HepG2 (cell line): ENCODE measurements around the gene PTPRM. TPM values are rescaled to one million over a fixed set of nuclear protein-coding genes. Genes with fewer than 3 reads are reported as not detected.

ENCODE experiments used
- CCAR2 ChIP-seq: fragments of 200-400 bp; formaldehyde crosslinking; optimal IDR thresholded peaks from 2 replicates; pipeline ENCODE3; 2018; ENCODE audit warnings: low read depth, mild to moderate bottlenecking, low read length, moderate library complexity
- CSRNP1 ChIP-seq: sonication (generic); formaldehyde crosslinking; IDR thresholded peaks from 2 replicates; pipeline ENCODE4 v1.8.1; 2023; ENCODE audit warnings: mild to moderate bottlenecking, missing genetic modification reagents
- EZH2 ChIP-seq: conservative IDR thresholded peaks from 2 replicates; pipeline ENCODE4 v1.6.1; 2012; ENCODE audit warnings: mild to moderate bottlenecking, low read depth, low read length, moderate library complexity
- GLI4 ChIP-seq: sonication (generic); formaldehyde crosslinking; IDR thresholded peaks from 2 replicates; pipeline ENCODE4 v1.5.1; 2020; ENCODE audit warnings: missing genetic modification reagents, mild to moderate bottlenecking, moderate library complexity, borderline replicate concordance
- HNRNPUL1 ChIP-seq: fragments of 200-400 bp; formaldehyde crosslinking; IDR thresholded peaks from 2 replicates; pipeline ENCODE4 v1.6.1; 2017; ENCODE audit warnings: low read depth, mild to moderate bottlenecking, low read length, moderate library complexity
- HOXA3 ChIP-seq: sonication (generic); formaldehyde crosslinking; IDR thresholded peaks from 2 replicates; pipeline ENCODE4 v1.5.0; 2020; ENCODE audit warnings: missing genetic modification reagents
- MTERF4 ChIP-seq: sonication (generic); formaldehyde crosslinking; IDR thresholded peaks from 2 replicates; pipeline ENCODE4 v1.8.0; 2023; ENCODE audit warnings: mild to moderate bottlenecking, missing genetic modification reagents
- MYC ChIP-seq: sonication (generic); formaldehyde crosslinking; IDR thresholded peaks from 2 replicates; pipeline ENCODE4 v1.9.0; 2021; ENCODE audit warnings: missing genetic modification reagents, borderline replicate concordance
- REST ChIP-seq, 2 experiments: IDR thresholded peaks; 2 replicates each; pipeline ENCODE4 v1.6.1; 2011 to 2012; ENCODE audit warnings: low read length in 2 of 2, borderline replicate concordance in 1 of 2, low read depth in 1 of 2, mild to moderate bottlenecking in 1 of 2, moderate library complexity in 1 of 2
- ZFAT ChIP-seq: sonication (generic); formaldehyde crosslinking; conservative IDR thresholded peaks from 2 replicates; pipeline ENCODE4 v1.8.1; 2023; ENCODE audit warnings: missing genetic modification reagents, inconsistent platforms
- ZFP62 ChIP-seq: sonication (generic); formaldehyde crosslinking; IDR thresholded peaks from 2 replicates; pipeline ENCODE4 v1.4.0; 2020; ENCODE audit warnings: missing genetic modification reagents
- ZMYM3 ChIP-seq: sonication (generic); formaldehyde crosslinking; IDR thresholded peaks from 2 replicates; pipeline ENCODE4 v1.5.1; 2020; ENCODE audit warnings: mild to moderate bottlenecking, missing genetic modification reagents
- ZNF253 ChIP-seq: sonication (generic); formaldehyde crosslinking; IDR thresholded peaks from 2 replicates; pipeline ENCODE4 v1.8.0; 2022; ENCODE audit warnings: mild to moderate bottlenecking, missing genetic modification reagents, borderline replicate concordance
- ZNF326 ChIP-seq: sonication (generic); formaldehyde crosslinking; IDR thresholded peaks from 2 replicates; pipeline ENCODE4 v1.4.0; 2020; ENCODE audit warnings: missing genetic modification reagents, borderline replicate concordance
- ZNF574 ChIP-seq: sonication (generic); formaldehyde crosslinking; IDR thresholded peaks from 2 replicates; pipeline ENCODE4 v1.4.0; 2020; ENCODE audit warnings: missing genetic modification reagents
- ZNF678 ChIP-seq: sonication (generic); formaldehyde crosslinking; IDR thresholded peaks from 2 replicates; pipeline ENCODE4 v1.4.0; 2020; ENCODE audit warnings: mild to moderate bottlenecking, missing genetic modification reagents
- ZNF780A ChIP-seq: sonication (generic); formaldehyde crosslinking; IDR thresholded peaks from 2 replicates; pipeline ENCODE4 v1.8.0; 2022; ENCODE audit warnings: mild to moderate bottlenecking, missing genetic modification reagents, moderate library complexity
- polyA plus RNA-seq, 8 experiments: library from polyadenylated mRNA; depleted of rRNA in 3 of 8; stranded (reverse) in 7 of 8; unstranded in 1 of 8; fragments of >200 nt; fragmentation: Illumina TruSeq in 4 of 8; extraction: Trizol in 4 of 8; gene quantifications; 2 replicates each; pipeline versions ENCODE4 v1.2.1 to v1.2.3, GENCODE V29; 2011 to 2016; ENCODE audit warnings: low read depth in 4 of 8, missing spikeins in 1 of 8, mixed read lengths in 1 of 8; ENCODE audit not compliant: insufficient read depth in 1 of 8
- total RNA-seq, 5 experiments: library from RNA; depleted of rRNA; stranded (reverse); fragments of >200 nt; fragmentation: Illumina TruSeq; extraction: Trizol; gene quantifications; 2 replicates each; pipeline ENCODE4 v1.2.3, GENCODE V29; 2016; ENCODE audit warnings: low read depth in 1 of 5

PTPRM gene
- total and polyA plus RNA-seq, 2 of the 13 experiments (the other 11 are each of a cell fraction or from before 2014, with no cell fraction given), result 12.6 to 108 TPM

- TF ChIP-seq ZNF574 (CRISPR knock-in tag) (peak; percentile 45; the same call in 1 of the 2 replicates), ZNF253 (CRISPR knock-in tag) (no peak), REST (IDR thresholded peaks at IDR 0.05; ENCODE audit: borderline replicate concordance in 1 of 2, low read depth in 1 of 2, low read length in 2 of 2) (no peak), MTERF4 (no peak), ZNF678 (CRISPR knock-in tag) (no peak), ZNF780A (CRISPR knock-in tag) (no peak), ZNF326 (no peak), HNRNPUL1 (no peak), ZFP62 (CRISPR knock-in tag) (no peak), CSRNP1 (CRISPR knock-in tag) (peak; percentile 51; the same call in 1 of the 2 replicates), ZMYM3 (CRISPR knock-in tag) (peak; percentile 71), MYC (CRISPR knock-in tag) (peak; percentile 43; the same call in 1 of the 2 replicates), EZH2 (no peak), GLI4 (CRISPR knock-in tag) (peak; percentile 24; the same call in 1 of the 2 replicates), ZFAT (no peak), HOXA3 (CRISPR knock-in tag) (peak; percentile 69; the same call in 1 of the 2 replicates), CCAR2 (no peak)
These were observed 774.5 kb downstream of the PTPRM start (continued) for GRCh38 chr18:8341481-8342230.
